ENCODE measurements around the gene GRK5. TPM values are rescaled to one million over a fixed set of nuclear protein-coding genes. Genes with fewer than 3 reads are reported as not detected.
"Not testable (repeated sequence)": the region's sequence is repeated elsewhere in the genome, so short reads cannot be mapped to it uniquely, and the experiment has no call there.

The GRK5 gene
- total RNA-seq, 1 donor: 20.5 TPM

- no peak for DNase-seq (ENCODE audit: low read depth)
- H3K4me3 ChIP-seq (ENCODE audit: low read depth, low read length): no peak overlapping the region
- no peak for TF ChIP-seq CTCF (IDR thresholded peaks at IDR 0.05; ENCODE audit: insufficient read depth, low read length)
These were observed 40.8 kb upstream of the GRK5 start for GRCh38 chr10:119166564-119166963.

- H3K4me3 ChIP-seq (ENCODE audit: low read depth, low read length): no peak overlapping the region
- DNase-seq (ENCODE audit: low read depth): no peak
- no peak for TF ChIP-seq CTCF (IDR thresholded peaks at IDR 0.05; ENCODE audit: insufficient read depth, low read length)
These were observed 40.3 kb upstream of the GRK5 start for GRCh38 chr10:119167041-119167440.

- no peak for TF ChIP-seq CTCF (IDR thresholded peaks at IDR 0.05; ENCODE audit: insufficient read depth, low read length)
- DNase-seq (ENCODE audit: low read depth): no peak
- H3K4me3 ChIP-seq (ENCODE audit: low read depth, low read length): no peak overlapping the region
These were observed 33.3 kb upstream of the GRK5 start for GRCh38 chr10:119174109-119174508.

GRCh38 chr10:119176166-119176565, 31.2 kb upstream of the GRK5 start:
- no peak for TF ChIP-seq CTCF (IDR thresholded peaks at IDR 0.05; ENCODE audit: insufficient read depth, low read length)
- no peak overlapping the region for H3K4me3 ChIP-seq (ENCODE audit: low read depth, low read length)
- no peak for DNase-seq (ENCODE audit: low read depth)

- peak overlapping the region; percentile 98 for H3K4me3 ChIP-seq (ENCODE audit: low read depth, low read length)
- DNase-seq (ENCODE audit: low read depth): no peak
- no peak for TF ChIP-seq CTCF (IDR thresholded peaks at IDR 0.05; ENCODE audit: insufficient read depth, low read length)
These were observed 29.5 kb upstream of the GRK5 start for GRCh38 chr10:119177708-119178371.

- TF ChIP-seq CTCF (IDR thresholded peaks at IDR 0.05; ENCODE audit: insufficient read depth, low read length): no peak
- H3K4me3 ChIP-seq (ENCODE audit: low read depth, low read length): peak within 1 kb of the TSS; percentile 98
- peak; percentile 81 for DNase-seq (ENCODE audit: low read depth)
These were observed 28.8 kb upstream of the GRK5 start, which contains the start of gene PRDX3 for GRCh38 chr10:119178372-119179119. Gene PRDX3 (minus strand): TSS chr10:119178812. CDS start chr10:119178790, 22 bp downstream.

- not testable (repeated sequence) for DNase-seq (ENCODE audit: low read depth)
These were observed 26.4 kb upstream of the GRK5 start for GRCh38 chr10:119180850-119181400.

More at GRCh38 chr10:119180850-119181400, 26.4 kb upstream of the GRK5 start:
- not testable (repeated sequence) for H3K4me3 ChIP-seq (ENCODE audit: low read depth, low read length)

All from fibroblast of the aortic adventitia (primary cell).